ENCODE measurements around the gene NEURL1B.

GRCh38 chr5:172591636-172592035 is 49.4 kb upstream of the NEURL1B start:
- TF ChIP-seq POLR2A (IDR thresholded peaks at IDR 0.05) (no peak), CTCF (IDR thresholded peaks at IDR 0.05) (no peak), EP300 (IDR thresholded peaks at IDR 0.05) (no peak), POLR2AphosphoS5 (IDR thresholded peaks at IDR 0.05) (no peak)

Data from gastroesophageal sphincter (tissue), 3 donors.